Measurements from ENCODE around the gene EMD. TPM values are rescaled to one million over a fixed set of nuclear protein-coding genes. Genes with fewer than 3 reads are reported as not detected.

The EMD gene
- total RNA-seq, 1 donor from 2014 or later, result 16.1 TPM

DNA sequence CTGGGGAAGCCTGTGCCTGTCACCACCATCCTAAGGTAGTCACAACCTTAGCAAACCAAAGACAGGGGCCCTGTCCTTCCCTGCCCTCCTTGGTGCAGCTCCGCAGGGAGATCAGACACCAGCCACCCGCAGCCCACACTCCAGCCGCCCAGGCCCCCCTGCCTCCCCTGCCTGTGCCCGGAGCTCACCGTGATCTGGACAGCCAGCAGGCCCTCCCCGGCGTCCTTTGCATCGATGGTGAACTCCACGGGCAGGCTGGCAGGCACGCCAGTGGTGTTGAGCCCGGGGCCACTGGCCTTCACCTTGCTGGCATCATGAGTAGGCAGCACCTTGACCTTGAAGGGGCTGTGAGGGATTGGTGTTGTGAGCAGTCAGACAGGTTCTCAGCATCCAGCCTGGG lies 21.1 kb upstream of the EMD start:
- Histone ChIP-seq H3K4me3 (ENCODE audit: low read depth, low read length) (no peak overlapping the region), H3K27me3 (ENCODE audit: control insufficient read depth, insufficient read depth, low read length) (no peaks in the 10 kb centered on the region), H3K36me3 (ENCODE audit: control insufficient read depth, insufficient read depth, low read length) (peaks cover 48% of the 10 kb centered on the region)
- FAIRE-seq (no peak), DNase-seq (ENCODE audit: low read depth) (no peak)
- TF ChIP-seq CTCF (IDR thresholded peaks at IDR 0.05; ENCODE audit: insufficient read depth, low read length, severe bottlenecking), result no peak

- Histone ChIP-seq H3K36me3 (ENCODE audit: control insufficient read depth, insufficient read depth, low read length) (peaks cover 48% of the 10 kb centered on the region), H3K27me3 (ENCODE audit: control insufficient read depth, insufficient read depth, low read length) (no peaks in the 10 kb centered on the region), H3K4me3 (ENCODE audit: low read depth, low read length) (no peak overlapping the region)
- FAIRE-seq (no peak), DNase-seq (ENCODE audit: low read depth) (no peak)
- no peak for TF ChIP-seq CTCF (IDR thresholded peaks at IDR 0.05; ENCODE audit: insufficient read depth, low read length, severe bottlenecking)
Measured at GRCh38 chrX:154358829-154359228, 20.3 kb upstream of the EMD start.

- TF ChIP-seq CTCF (IDR thresholded peaks at IDR 0.05; ENCODE audit: insufficient read depth, low read length, severe bottlenecking), result no peak
- H3K36me3 ChIP-seq (ENCODE audit: control insufficient read depth, insufficient read depth, low read length), result peaks cover 51% of the 10 kb centered on the region
- no peak for FAIRE-seq
Measured at GRCh38 chrX:154359362-154360154, 19.5 kb upstream of the EMD start.

GRCh38 chrX:154360155-154360713 lies 18.9 kb upstream of the EMD start:
- no peak for DNase-seq (ENCODE audit: low read depth)
- H3K4me3 ChIP-seq (ENCODE audit: low read depth, low read length), result no peak overlapping the region
- TF ChIP-seq CTCF (IDR thresholded peaks at IDR 0.05; ENCODE audit: insufficient read depth, low read length, severe bottlenecking), result no peak
- no peak for FAIRE-seq
- peaks cover 53% of the 10 kb centered on the region for H3K36me3 ChIP-seq (ENCODE audit: control insufficient read depth, insufficient read depth, low read length)
- H3K27me3 ChIP-seq (ENCODE audit: control insufficient read depth, insufficient read depth, low read length), result no peaks in the 10 kb centered on the region

More at GRCh38 chrX:154359362-154360154, 19.5 kb upstream of the EMD start:
- H3K27me3 ChIP-seq (ENCODE audit: control insufficient read depth, insufficient read depth, low read length), result no peaks in the 10 kb centered on the region
- no peak overlapping the region for H3K4me3 ChIP-seq (ENCODE audit: low read depth, low read length)
- no peak for DNase-seq (ENCODE audit: low read depth)

- FAIRE-seq (no peak), DNase-seq (ENCODE audit: low read depth) (no peak)
- Histone ChIP-seq H3K36me3 (ENCODE audit: control insufficient read depth, insufficient read depth, low read length) (peaks cover 58% of the 10 kb centered on the region), H3K27me3 (ENCODE audit: control insufficient read depth, insufficient read depth, low read length) (no peaks in the 10 kb centered on the region), H3K4me3 (ENCODE audit: low read depth, low read length) (no peak overlapping the region)
- TF ChIP-seq CTCF (IDR thresholded peaks at IDR 0.05; ENCODE audit: insufficient read depth, low read length, severe bottlenecking), result no peak
Measured at GRCh38 chrX:154362085-154362742, 16.9 kb upstream of the EMD start.
